Ectodermal cell (in vitro differentiated cells): ENCODE results near the gene MB21D2.

Experiments used
- H3K27ac ChIP-seq: 2 replicates; pipeline ENCODE4 v1.7.0; 2013; ENCODE audit warnings: mild to moderate bottlenecking, low read depth, low read length; ENCODE audit not compliant: insufficient read depth, poor library complexity, severe bottlenecking
- H3K27me3 ChIP-seq: 2 replicates; pipeline ENCODE4 v1.7.0; 2013; ENCODE audit warnings: mild to moderate bottlenecking, low read length; ENCODE audit not compliant: insufficient read depth, control insufficient read depth, poor library complexity, severe bottlenecking
- H3K36me3 ChIP-seq: one replicate; pipeline ENCODE4 v1.7.0; 2013; ENCODE audit warnings: low read length; ENCODE audit not compliant: control insufficient read depth, insufficient read depth
- H3K4me1 ChIP-seq: one replicate; pipeline ENCODE4 v1.7.0; 2013; ENCODE audit warnings: low read length; ENCODE audit not compliant: control insufficient read depth, insufficient read depth
- H3K4me3 ChIP-seq: 2 replicates; pipeline ENCODE4 v1.7.0; 2013; ENCODE audit warnings: low read depth, low read length, control low read depth; ENCODE audit not compliant: insufficient read depth
- H3K9me3 ChIP-seq: 2 replicates; pipeline ENCODE4 v1.7.0; 2013; ENCODE audit warnings: mild to moderate bottlenecking, low read length, moderate library complexity; ENCODE audit not compliant: control insufficient read depth
- WGBS, 2 experiments: methylation state at CpG; one replicate each; pipeline ENCODE4 v1.1.7; 2013; ENCODE audit warnings: missing lambda C conversion rate in 2 of 2; 5-methylcytosine and 5-hydroxymethylcytosine counted together

MB21D2 gene

DNA sequence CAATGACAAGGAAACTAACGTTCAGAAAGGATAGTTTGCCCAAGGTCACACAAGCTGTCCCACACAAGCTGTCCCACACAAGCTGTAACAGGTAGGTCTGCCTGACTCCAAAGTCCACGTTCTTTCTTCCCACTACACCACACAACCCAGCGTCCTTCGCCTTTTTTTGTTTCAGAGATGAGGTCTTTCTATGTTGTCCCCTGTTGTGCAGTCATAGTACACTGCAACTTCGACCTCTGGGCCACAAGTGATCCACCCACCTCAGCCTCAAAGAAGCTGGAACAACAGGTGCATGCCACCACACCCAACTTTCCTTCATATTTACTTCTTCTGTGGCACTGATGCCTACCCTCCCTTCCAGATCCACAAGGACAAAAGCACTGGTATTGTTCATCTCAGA lies 21.4 kb downstream of the MB21D2 start:
- H3K9me3 ChIP-seq, result no peaks in the 10 kb centered on the region
- H3K4me3 ChIP-seq, result no peak overlapping the region
- peaks cover 9% of the 10 kb centered on the region for H3K4me1 ChIP-seq
- H3K27me3 ChIP-seq, result no peaks in the 10 kb centered on the region
- H3K27ac ChIP-seq, result no peak overlapping the region
- no peaks in the 10 kb centered on the region for H3K36me3 ChIP-seq
- WGBS, 2 experiments, result 82 to 85% methylated on average over 5 of the region's 5 CpGs

DNA sequence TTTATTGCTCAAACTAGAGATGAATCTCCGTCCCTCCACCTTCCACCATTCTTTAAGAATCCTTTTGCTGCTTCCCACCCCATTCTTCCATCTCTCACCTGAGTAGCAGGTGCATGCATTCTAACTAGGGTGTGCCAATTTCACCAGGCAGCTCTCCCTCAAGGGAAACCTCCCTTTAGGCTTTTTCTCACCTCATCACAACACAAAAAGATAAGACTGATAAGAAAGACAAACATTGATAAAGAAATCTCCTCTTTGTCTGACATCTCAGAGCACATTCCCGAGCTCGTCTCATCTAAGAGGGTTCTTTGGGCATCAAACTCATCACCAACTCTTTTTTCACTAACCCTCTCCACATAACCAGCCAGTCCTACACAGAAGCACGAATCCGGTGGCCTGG lies 23.0 kb downstream of the MB21D2 start:
- no peaks in the 10 kb centered on the region for H3K9me3 ChIP-seq
- no peak overlapping the region for H3K4me3 ChIP-seq
- H3K4me1 ChIP-seq, result peaks cover 9% of the 10 kb centered on the region
- H3K36me3 ChIP-seq, result no peaks in the 10 kb centered on the region
- WGBS, 2 experiments, result 70 to 74% methylated on average over 5 of the region's 5 CpGs
- H3K27me3 ChIP-seq, result no peaks in the 10 kb centered on the region
- H3K27ac ChIP-seq, result no peak overlapping the region

DNA sequence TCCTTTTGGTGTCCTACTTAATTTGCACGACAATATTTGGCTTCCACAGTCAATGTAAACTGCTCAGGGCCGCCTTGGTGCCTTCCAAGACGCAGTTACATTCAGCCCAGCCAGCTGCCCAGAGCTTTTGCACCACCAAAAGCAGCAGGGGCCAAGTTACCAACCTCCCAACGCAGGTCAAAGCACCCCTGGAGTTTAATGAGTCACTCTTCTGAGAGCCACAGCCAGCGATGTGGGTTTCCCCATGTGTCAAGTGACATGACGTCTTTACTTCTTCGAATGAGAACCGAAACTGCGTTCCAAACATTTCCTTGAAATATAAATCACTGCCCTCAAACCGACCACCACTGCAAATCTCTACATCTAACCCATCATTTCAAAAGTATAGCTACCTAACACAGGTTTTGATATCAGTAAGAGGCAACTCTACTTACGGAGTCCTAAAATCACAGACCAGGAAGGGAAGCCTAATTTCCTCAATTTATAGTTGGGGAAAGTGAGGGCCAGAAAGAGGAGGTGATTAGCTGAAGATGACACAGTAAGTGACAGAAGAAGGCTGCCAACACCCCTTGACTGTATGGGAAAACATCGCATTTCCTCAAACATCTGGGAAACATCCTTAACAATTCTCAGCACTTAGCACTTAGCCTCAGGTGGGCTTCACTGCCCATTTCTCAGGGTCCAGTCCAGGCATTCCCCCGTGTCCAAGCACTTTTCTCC lies 24.5 kb downstream of the MB21D2 start:
- peaks cover 19% of the 10 kb centered on the region for H3K4me1 ChIP-seq
- H3K4me3 ChIP-seq, result no peak overlapping the region
- no peaks in the 10 kb centered on the region for H3K27me3 ChIP-seq
- 24 to 34% methylated on average over 12 to 13 of the region's 13 CpGs for WGBS, 2 experiments
- no peaks in the 10 kb centered on the region for H3K36me3 ChIP-seq
- no peak overlapping the region for H3K27ac ChIP-seq
- no peaks in the 10 kb centered on the region for H3K9me3 ChIP-seq

DNA sequence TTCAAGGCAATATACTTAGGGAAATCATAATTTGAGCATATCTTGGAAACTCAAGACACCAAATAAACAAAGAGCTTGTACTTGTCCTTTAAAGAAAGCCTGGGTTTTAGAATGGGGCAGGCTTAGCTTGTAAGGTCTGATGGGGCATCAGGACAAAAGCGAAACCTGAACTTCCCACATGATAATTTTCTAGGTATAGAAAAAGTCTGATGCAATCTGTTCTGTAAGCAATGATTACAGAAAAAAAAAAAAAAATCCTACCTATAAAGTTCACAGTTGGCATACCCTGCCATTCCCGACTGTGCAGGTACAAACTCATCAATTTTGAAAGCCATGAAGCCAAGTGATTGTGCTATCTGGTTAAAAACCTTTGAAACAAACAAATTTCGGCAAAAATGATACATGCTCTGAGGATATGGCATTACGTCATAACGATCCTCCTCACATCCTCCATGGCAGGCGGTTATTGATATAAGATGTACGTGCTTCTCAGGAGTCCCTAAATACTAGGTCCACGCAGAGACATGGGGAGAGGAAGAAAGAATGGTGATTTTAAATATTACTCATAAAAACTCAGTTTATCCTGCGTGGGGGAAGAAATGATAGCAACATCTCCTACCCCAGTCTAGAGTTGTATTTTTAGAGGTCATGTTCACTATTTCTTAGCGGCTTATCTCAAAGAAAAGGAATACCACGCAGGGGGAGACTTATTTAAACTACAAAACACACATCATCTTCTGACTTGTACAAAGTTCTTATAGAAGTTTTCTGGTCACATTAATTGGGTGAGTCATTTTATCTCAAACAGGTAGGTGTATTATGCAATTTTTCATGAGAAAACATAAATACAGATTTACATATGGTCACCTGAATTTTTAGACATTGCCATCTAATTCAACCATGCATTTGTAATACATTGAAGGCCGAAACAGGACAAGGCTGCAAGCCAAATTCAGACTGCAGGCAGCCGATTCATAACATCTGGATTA lies 27.0 kb downstream of the MB21D2 start:
- 94 to 96% methylated on average over 7 to 11 of the region's 13 CpGs for WGBS, 2 experiments
- Histone ChIP-seq H3K27ac (no peak overlapping the region), H3K4me1 (peaks cover 19% of the 10 kb centered on the region)

DNA sequence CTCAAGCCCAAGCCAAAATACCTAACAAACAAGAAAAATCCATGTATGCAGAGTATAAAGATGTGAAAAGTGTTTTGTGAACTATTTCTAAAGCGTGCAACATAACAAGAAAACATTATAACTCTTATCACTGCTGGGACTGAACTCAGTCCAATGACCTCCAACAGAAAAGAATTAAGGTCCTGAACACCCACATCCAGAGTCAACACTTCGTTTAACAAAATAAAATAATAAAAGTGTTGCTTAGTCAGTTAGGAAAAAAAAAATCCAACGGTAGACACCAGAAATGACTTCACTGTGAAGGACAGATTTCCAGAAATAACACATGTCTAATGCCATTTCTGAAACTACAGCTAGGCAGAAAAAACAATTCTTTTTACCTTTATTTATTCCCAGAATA lies 28.0 kb downstream of the MB21D2 start:
- no peak overlapping the region for H3K27ac ChIP-seq
- 89 to 94% methylated on average over 1 to 2 of the region's 3 CpGs for WGBS, 2 experiments
- H3K36me3 ChIP-seq, result no peaks in the 10 kb centered on the region
- no peaks in the 10 kb centered on the region for H3K9me3 ChIP-seq
- no peaks in the 10 kb centered on the region for H3K27me3 ChIP-seq
- peaks cover 19% of the 10 kb centered on the region for H3K4me1 ChIP-seq
- H3K4me3 ChIP-seq, result no peak overlapping the region

More for the DNA sequence above, 27.0 kb downstream of the MB21D2 start:
- no peak overlapping the region for H3K4me3 ChIP-seq
- no peaks in the 10 kb centered on the region for H3K9me3 ChIP-seq
- H3K27me3 ChIP-seq, result no peaks in the 10 kb centered on the region
- no peaks in the 10 kb centered on the region for H3K36me3 ChIP-seq

DNA sequence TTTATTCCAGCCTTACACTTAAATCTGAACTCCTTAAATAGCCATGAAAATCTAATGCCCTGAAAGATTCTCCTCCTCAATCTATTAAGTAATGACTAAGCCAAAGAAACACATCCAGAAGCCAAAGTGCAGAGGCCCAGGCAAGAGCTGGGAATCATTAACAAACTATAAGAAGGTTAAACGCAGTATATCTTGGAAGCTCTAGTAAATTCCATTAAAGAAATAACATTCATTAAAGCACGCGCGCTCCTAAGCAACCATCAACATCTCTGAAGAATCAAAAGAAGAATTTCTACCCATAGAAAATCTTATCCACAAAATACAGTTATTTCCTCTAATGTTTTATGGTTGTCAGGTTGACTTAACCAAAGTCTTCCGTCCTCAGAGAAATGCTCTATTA lies 29.5 kb downstream of the MB21D2 start:
- H3K27me3 ChIP-seq, result no peaks in the 10 kb centered on the region
- H3K9me3 ChIP-seq, result no peaks in the 10 kb centered on the region
- H3K4me1 ChIP-seq, result peaks cover 16% of the 10 kb centered on the region
- no peak overlapping the region for H3K27ac ChIP-seq
- no peak overlapping the region for H3K4me3 ChIP-seq
- WGBS, 2 experiments, result 87 to 96% methylated on average over 5 of the region's 5 CpGs
- H3K36me3 ChIP-seq, result no peaks in the 10 kb centered on the region

DNA sequence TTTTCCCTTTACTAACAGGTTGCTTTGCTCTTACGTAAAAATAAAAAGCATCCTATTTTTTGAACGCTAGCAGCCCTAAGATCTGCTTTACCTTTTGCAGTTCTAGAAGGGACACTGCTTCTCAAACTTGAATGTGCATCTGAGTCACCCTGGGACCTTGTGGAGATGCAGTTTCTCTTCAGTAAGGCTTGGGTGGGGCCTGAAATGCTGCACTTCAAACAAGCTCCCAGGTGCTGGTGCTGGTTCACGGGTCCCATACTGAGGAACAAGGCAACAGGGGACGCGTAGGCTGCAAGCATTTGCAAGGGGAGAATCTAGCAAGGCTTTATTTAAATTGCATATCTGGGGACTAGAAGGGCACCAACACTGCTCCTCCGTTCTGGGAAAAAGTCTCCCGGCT lies 30.0 kb downstream of the MB21D2 start:
- Histone ChIP-seq H3K4me1 (peaks cover 11% of the 10 kb centered on the region), H3K9me3 (no peaks in the 10 kb centered on the region), H3K36me3 (no peaks in the 10 kb centered on the region), H3K4me3 (no peak overlapping the region), H3K27me3 (no peaks in the 10 kb centered on the region), H3K27ac (no peak overlapping the region)
- 75% methylated on average over 7 of the region's 7 CpGs for WGBS, 2 experiments

DNA sequence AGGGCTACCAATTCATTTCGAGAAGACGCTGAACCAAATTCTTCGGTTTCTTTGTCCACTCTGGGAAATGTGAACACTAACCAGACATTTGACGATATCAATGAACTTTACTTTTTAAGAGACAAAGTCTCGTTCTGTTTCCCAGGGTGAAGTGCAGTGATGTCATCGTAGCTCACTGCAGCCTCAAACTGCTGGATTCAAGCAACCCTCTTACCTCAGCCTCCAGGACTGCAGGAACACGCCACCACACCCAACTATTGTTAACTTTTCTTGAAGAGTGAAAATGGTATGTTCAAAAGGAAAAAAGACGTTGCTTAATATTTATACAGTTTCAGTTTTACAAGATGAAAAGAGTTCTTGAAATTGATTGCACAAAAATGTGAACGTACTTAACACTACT lies 30.6 kb downstream of the MB21D2 start:
- Histone ChIP-seq H3K27me3 (no peaks in the 10 kb centered on the region), H3K4me1 (peaks cover 10% of the 10 kb centered on the region), H3K36me3 (no peaks in the 10 kb centered on the region), H3K4me3 (no peak overlapping the region), H3K27ac (no peak overlapping the region), H3K9me3 (no peaks in the 10 kb centered on the region)
- 93 to 94% methylated on average over 6 to 7 of the region's 9 CpGs for WGBS, 2 experiments

DNA sequence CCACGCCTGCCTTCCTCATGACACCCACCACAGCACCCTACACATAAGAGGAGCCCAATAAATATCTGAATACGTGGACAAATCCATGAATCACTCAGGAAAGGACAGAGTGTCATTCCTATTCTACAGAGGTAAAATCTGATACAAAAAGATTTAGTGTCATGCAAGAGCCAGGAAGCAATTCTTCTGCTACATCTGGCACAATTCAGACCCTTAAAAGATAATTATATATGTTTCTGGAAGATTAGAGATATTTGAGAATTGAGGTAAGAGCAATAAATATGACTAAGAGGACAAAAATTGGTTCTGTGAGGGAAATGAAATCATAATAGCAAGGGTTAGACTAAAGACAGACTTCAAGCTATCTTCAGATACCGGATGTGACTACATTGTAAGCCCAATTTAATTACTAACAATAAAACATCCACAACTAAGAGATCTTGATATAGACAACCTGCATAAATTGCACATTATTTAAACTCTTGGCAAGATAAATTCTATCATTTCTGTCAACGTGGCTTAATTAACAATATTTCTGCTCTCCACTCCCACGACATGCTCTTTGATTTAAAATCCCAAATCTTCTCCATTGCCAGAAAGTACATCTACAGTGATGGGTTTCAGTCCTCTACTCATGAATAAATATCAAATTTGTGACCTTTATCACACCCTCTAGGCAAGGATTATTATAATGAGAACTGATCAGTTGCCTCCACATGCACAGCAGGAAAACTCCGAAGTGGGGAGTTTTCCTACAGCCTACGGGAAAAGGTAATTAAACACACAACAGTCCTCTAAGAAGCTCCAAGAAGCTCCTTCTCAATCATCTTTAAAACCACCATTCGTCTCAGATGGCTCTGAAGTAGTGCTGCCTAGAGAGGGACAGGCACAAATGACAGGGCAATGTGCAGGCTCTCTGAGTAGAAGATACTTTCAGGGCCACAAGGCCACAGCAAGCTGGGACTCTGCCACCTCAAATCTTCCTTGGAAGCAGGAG lies 32.6 kb downstream of the MB21D2 start:
- Histone ChIP-seq H3K27ac (no peak overlapping the region), H3K4me1 (peaks cover 10% of the 10 kb centered on the region), H3K27me3 (no peaks in the 10 kb centered on the region), H3K9me3 (no peaks in the 10 kb centered on the region), H3K36me3 (no peaks in the 10 kb centered on the region), H3K4me3 (no peak overlapping the region)
- WGBS, 2 experiments, result 78 to 84% methylated on average over 8 of the region's 8 CpGs
